Stimulated activated CD4-positive, alpha-beta T cell treated with anti-CD3 and anti-CD28 coated beads, Interleukin-1b, Interleukin-23, amount 100 ng/mL, for 4 hours (primary cell): ENCODE measurements around the gene IGF1.

ENCODE experiments used
- DNase-seq, 2 donors: peaks; one replicate each; pipeline ENCODE4 v3.0.0-alpha.2; 2020; ENCODE audit warnings: low read depth in 2 of 2

The IGF1 gene

DNA sequence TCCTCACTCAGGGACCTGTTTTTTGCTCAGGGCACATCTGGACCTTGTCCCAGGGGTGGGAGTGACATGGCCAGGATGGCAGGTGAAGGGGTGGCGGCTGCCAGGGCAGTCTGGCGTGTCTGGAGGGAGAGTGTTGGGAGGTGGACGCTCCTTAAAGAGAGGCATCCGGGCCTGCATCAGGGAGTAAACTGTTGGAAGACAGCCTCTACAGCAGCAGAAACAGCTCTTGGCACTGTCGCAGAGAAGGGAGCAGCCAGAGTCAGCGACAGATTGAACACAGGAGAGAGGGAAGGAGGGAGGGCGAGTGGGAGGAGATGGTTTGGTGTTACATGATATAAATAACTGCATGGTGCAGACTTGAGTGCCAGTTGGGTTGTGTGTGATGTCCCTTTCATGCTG lies 52.8 kb downstream of the IGF1 start:
- DNase-seq: no peak

GRCh38 chr12:102426599-102427542 lies 53.5 kb downstream of the IGF1 start:
- no peak for DNase-seq

GRCh38 chr12:102425109-102426039 lies 55.0 kb downstream of the IGF1 start:
- DNase-seq: no peak

DNA sequence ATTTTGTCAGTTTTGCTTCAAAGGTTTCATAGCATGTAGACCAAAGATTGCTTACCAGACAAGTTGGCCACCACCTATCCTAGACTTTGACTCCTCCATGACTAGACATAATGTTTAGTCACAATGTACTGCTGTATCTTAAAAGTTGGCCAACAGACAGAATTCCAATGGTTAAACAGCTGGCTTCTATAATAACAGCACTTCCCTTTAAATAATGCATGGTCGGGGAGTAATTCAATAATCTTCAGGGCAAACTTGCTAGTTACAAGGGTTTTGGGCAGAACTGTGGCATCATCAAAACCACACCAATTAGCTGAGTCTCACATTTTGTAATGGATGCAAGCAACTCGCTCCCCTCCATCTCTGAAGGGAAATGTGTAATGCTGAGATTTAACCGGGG lies 56.9 kb downstream of the IGF1 start:
- no peak for DNase-seq

- no peak for DNase-seq
Observed at GRCh38 chr12:102421802-102422583, 58.4 kb downstream of the IGF1 start.

- DNase-seq: no peak
Observed at GRCh38 chr12:102419094-102419764, 61.1 kb downstream of the IGF1 start.

DNA sequence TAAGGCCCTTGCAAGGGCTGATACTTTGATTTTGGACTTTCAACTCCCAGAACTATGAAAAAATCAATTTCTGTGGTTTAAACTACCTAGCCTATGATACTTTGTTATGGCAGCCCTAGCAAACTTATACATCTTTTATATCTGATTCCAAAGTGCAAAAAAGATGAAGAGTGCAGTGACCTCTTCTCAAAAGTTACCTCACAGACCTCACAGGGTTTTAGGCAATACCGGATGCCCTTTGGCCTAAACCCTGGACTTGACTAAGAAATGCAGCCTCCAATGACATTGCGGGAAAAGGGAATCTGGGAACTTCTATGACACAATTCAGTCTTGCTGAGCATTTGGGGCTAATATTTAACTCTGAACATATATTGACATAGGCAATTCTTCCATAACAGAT lies 63.3 kb downstream of the IGF1 start:
- no peak for DNase-seq

- DNase-seq: no peak
Observed at GRCh38 chr12:102415515-102415914, 64.8 kb downstream of the IGF1 start.

GRCh38 chr12:102413396-102413795 lies 67.0 kb downstream of the IGF1 start:
- DNase-seq: no peak

GRCh38 chr12:102410511-102410910 lies 69.9 kb downstream of the IGF1 start:
- no peak for DNase-seq

- no peak for DNase-seq
Observed at GRCh38 chr12:102408487-102409297, 71.7 kb downstream of the IGF1 start.

- DNase-seq: no peak
Observed at GRCh38 chr12:102407776-102408486, 72.4 kb downstream of the IGF1 start.

DNA sequence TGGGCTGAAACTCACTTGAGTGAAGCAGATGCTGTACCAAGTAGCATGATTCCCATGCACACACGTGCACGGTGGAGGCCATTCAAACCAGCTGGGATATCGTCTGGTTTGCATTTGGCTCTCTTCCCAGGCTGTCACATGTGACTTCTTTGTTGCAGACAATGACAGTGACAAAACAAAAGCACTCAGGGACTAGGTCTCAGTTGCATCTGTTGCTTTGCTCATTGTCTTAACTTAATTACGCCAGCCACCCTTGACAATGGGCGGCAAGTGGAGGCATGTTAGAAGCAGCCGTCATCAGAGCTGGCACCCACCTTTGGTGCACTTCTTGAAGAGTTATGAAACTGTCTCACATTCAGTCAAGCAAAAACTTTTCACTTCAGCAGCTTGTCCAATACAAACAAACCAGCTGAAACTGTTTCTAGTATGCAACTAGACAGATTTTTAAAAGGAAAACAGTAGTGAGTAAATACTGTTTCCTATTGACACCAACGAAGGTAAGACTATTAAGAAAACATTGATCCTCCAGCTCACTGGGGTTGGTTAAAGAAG lies 74.3 kb downstream of the IGF1 start:
- DNase-seq: no peak

- DNase-seq: no peak
Observed at GRCh38 chr12:102401087-102401486, 79.3 kb downstream of the IGF1 start.

DNA sequence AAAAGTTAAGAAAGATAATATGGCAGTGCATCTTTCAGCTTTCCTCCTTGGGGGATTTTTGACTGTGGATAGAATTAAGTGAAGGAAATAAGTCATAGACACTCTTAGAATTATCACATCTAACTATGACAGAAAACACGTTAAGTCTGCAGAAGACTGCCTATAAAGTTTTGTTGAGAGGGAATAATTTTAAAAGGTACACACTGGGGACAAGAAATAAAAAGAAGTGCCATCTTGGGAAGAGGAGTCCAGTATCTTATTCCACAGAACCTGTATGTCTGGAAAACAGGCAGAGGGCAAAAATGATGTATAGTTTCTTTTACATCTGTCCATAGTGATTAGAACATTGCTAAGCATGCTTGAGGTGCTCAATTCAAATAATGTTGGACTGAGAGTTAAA lies 80.7 kb downstream of the IGF1 start:
- DNase-seq: no peak

DNA sequence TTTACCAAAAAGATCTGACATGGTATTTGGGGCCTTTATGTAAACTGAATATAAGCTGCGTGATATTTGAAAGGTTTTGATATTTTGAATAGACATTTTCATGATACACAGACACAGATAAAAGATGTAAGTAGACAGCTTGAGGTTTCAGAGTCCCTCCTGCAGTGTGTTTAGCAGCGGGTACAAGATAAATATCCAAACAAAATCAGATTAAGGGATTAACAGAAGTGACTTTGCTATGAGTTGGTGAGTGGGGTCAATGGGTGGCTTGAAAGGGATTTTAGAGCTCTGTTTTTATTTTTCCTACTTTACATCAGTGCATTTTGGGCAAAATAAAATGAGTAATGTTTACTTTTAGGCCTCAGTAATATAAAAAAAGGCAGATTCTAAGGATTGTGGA lies 84.1 kb downstream of the IGF1 start:
- no peak for DNase-seq

- DNase-seq: no peak
Observed at GRCh38 chr12:102394200-102394599, 86.2 kb downstream of the IGF1 start.

DNA sequence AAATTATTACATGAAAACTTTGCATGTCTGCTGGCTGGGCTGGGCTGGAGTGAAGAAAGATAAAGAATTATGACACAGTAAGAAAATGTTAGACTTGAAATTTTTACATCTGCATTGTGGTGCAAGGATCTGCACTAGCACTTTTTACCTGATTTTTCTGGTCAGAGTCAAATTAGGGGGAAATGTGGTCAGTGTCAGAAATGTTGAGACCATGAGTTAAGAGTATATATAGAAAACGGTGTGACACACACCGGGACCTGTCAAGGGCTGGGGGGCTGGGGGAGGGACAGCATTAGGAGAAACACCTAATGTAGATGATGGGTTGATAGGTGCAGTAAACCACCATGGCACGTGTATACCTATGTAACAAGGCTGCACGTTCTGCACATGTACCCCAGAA lies 90.3 kb downstream of the IGF1 start:
- DNase-seq: no peak

- no peak for DNase-seq
Observed at GRCh38 chr12:102388469-102388868, 91.9 kb downstream of the IGF1 start.
